Thyroid gland (tissue), 4 donors: ENCODE results near the gene DNTTIP2. TPM values are rescaled to one million over a fixed set of nuclear protein-coding genes. Genes with fewer than 3 reads are reported as not detected.
A peak's percentile ranks its signal among the peaks of the same experiment; 100 is the strongest.
"Not testable (repeated sequence)": the region's sequence is repeated elsewhere in the genome, so short reads cannot be mapped to it uniquely, and the experiment has no call there.

ENCODE experiments used
- DNase-seq, 2 donors: peaks; one replicate each; pipeline ENCODE4 v3.0.0-alpha.2; 2019
- H3K27ac ChIP-seq, 3 donors: fragments of 200-600 bp; sonication (generic); 1 replicate in 2 of 3; 2 replicates in 1 of 3; pipeline ENCODE4 v1.5.1; 2016 to 2019; ENCODE audit warnings: mild to moderate bottlenecking in 1 of 3, moderate library complexity in 1 of 3
- H3K27me3 ChIP-seq: fragments of 200-600 bp; sonication (generic); one replicate; pipeline ENCODE4 v1.5.1; 2019
- H3K36me3 ChIP-seq, 2 donors: fragments of 200-600 bp; sonication (generic); one replicate each; pipeline ENCODE4 v1.5.1; 2016 to 2019
- H3K4me1 ChIP-seq, 2 donors: fragments of 200-600 bp; sonication (generic); one replicate each; pipeline ENCODE4 v1.5.1; 2017 to 2019
- H3K4me3 ChIP-seq, 3 donors: fragments of 200-600 bp; sonication (generic); replicated peaks in 1 of 3; 1 replicate in 2 of 3; 2 replicates in 1 of 3; pipeline ENCODE4 v1.5.1; 2016; ENCODE audit warnings: mild to moderate bottlenecking in 1 of 3
- H3K9me3 ChIP-seq: fragments of 200-600 bp; sonication (generic); one replicate; pipeline ENCODE4 v1.5.1; 2017
- POLR2A ChIP-seq, 2 donors: fragments of 450-650 bp; IDR thresholded peaks; one replicate each; pipeline ENCODE4 v1.6.1; 2017; ENCODE audit warnings: antibody characterized with exemption in 2 of 2, mild to moderate bottlenecking in 2 of 2, moderate library complexity in 1 of 2
- WGBS, 2 donors: methylation state at CpG; one replicate each; pipeline ENCODE4 v1.1.5; 2017; 5-methylcytosine and 5-hydroxymethylcytosine counted together
- intact Hi-C: fragments of 100-400 bp; cut with DNase I; formaldehyde crosslinking; loops from one replicate; pipeline ENCODE4 v1.15.1; 2023
- total RNA-seq, 4 donors: library from RNA; depleted of rRNA; stranded (reverse); fragments of >200 nt; gene quantifications; one replicate each; pipeline ENCODE4 v1.2.3, GENCODE V29; 2016
- TF ChIP-seq, protein P1 (sequence below), 6 experiments: fragments of 200-600 bp in 3 of 6; fragments of 450-650 bp in 3 of 6; sonication (generic) in 3 of 6; IDR thresholded peaks; one replicate each; pipeline ENCODE4 v1.5.1; 2016 to 2019; ENCODE audit warnings: antibody characterized with exemption in 6 of 6, mild to moderate bottlenecking in 2 of 6, inconsistent platforms in 1 of 6, moderate library complexity in 1 of 6

Gene DNTTIP2
- total RNA-seq, 4 donors from 2014 or later, result 21.9 to 32.0 (median 27.2) TPM

DNA sequence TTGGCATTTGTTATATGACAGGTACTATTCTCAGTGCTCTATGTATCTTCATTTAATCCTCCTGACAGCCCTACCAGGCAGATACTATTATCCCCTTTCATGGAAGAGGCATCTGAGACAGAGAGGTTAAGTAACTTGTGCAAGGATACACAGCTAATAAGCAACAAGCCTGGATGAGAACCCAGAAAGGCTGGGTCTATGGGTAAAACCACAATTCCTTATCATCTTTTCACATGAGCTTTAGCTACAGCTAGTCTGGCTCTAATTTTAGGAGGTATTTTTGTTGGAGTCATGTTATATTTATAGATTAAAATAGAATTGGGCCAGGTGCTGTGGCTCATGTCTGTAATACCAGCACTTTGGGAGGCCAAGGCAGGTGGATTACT is 27.7 kb downstream of the DNTTIP2 start:
- TF ChIP-seq, protein P1, sequence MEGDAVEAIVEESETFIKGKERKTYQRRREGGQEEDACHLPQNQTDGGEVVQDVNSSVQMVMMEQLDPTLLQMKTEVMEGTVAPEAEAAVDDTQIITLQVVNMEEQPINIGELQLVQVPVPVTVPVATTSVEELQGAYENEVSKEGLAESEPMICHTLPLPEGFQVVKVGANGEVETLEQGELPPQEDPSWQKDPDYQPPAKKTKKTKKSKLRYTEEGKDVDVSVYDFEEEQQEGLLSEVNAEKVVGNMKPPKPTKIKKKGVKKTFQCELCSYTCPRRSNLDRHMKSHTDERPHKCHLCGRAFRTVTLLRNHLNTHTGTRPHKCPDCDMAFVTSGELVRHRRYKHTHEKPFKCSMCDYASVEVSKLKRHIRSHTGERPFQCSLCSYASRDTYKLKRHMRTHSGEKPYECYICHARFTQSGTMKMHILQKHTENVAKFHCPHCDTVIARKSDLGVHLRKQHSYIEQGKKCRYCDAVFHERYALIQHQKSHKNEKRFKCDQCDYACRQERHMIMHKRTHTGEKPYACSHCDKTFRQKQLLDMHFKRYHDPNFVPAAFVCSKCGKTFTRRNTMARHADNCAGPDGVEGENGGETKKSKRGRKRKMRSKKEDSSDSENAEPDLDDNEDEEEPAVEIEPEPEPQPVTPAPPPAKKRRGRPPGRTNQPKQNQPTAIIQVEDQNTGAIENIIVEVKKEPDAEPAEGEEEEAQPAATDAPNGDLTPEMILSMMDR (IDR thresholded peaks at IDR 0.05), result no peak
- no peak for TF ChIP-seq POLR2A (IDR thresholded peaks at IDR 0.05)
- Histone ChIP-seq H3K9me3 (no peaks in the 10 kb centered on the region), H3K4me1 (no peaks in the 10 kb centered on the region), H3K27ac (no peak overlapping the region), H3K27me3 (no peaks in the 10 kb centered on the region), H3K4me3 (no peak overlapping the region), H3K36me3 (no peaks in the 10 kb centered on the region)
- DNase-seq, result no peak
- intact Hi-C loops, result no loop called here

- TF ChIP-seq, protein P1 (IDR thresholded peaks at IDR 0.05), result peak in 5 of 6 experiments; percentile 40 to 64 (median 55)
- H3K27me3 ChIP-seq, H3K4me3 ChIP-seq, H3K36me3 ChIP-seq, H3K4me1 ChIP-seq, H3K27ac ChIP-seq, intact Hi-C loops, H3K9me3 ChIP-seq: not testable (repeated sequence)
- DNase-seq, result peak; percentile 77 to 80
- 32 to 42% methylated on average over 10 of the region's 10 CpGs for WGBS, 2 donors
These were observed 28.2 kb downstream of the DNTTIP2 start for GRCh38 chr1:93850687-93851326.

GRCh38 chr1:93848350-93848883 is 30.6 kb downstream of the DNTTIP2 start:
- intact Hi-C loops, result loop anchor here (10.0 kb wide), 3 partner anchors 224 to 544 kb away; partner anchors contain the start of gene FNBP1L
- peak overlapping the region; percentile 96 to 99 (median 97) for H3K27ac ChIP-seq
- peak overlapping the region in 2 of 3 donors; percentile 66 to 78 for H3K4me3 ChIP-seq
- no peaks in the 10 kb centered on the region for H3K27me3 ChIP-seq
- TF ChIP-seq, protein P1 (IDR thresholded peaks at IDR 0.05), result no peak
- TF ChIP-seq POLR2A (IDR thresholded peaks at IDR 0.05), result no peak
- no peak for DNase-seq
- no peaks in the 10 kb centered on the region for H3K9me3 ChIP-seq
- H3K36me3 ChIP-seq, result no peaks in the 10 kb centered on the region
- 66 to 74% methylated on average over 4 of the region's 4 CpGs for WGBS, 2 donors
- H3K4me1 ChIP-seq, result peaks cover 6 to 9% of the 10 kb centered on the region in 2 donors

GRCh38 chr1:93847811-93848288 is 31.2 kb downstream of the DNTTIP2 start:
- intact Hi-C loops, result loop anchor here (10.0 kb wide), 3 partner anchors 223 to 543 kb away; partner anchors contain the start of gene FNBP1L
- peak; percentile 69 to 76 for DNase-seq
- Histone ChIP-seq H3K4me3 (peak overlapping the region; percentile 27 to 78 (median 66)), H3K27ac (peak overlapping the region; percentile 96 to 99 (median 97)), H3K27me3 (no peaks in the 10 kb centered on the region), H3K4me1 (peaks cover 6 to 9% of the 10 kb centered on the region in 2 donors), H3K9me3 (no peaks in the 10 kb centered on the region), H3K36me3 (no peaks in the 10 kb centered on the region)
- TF ChIP-seq POLR2A (IDR thresholded peaks at IDR 0.05), result peak in 1 of 2 donors; percentile 60
- TF ChIP-seq, protein P1 (IDR thresholded peaks at IDR 0.05), result no peak
- 0 to 1% methylated on average over 27 to 30 of the region's 36 CpGs for WGBS, 2 donors
